HG03342 (cell line): ENCODE data around the gene BTN2A1.
"Not testable (repeated sequence)": the region's sequence is repeated elsewhere in the genome, so short reads cannot be mapped to it uniquely, and the experiment has no call there.

Experiments used
- ATAC-seq: cut with Tn5 transposase; IDR thresholded peaks from one replicate; pipeline ENCODE4 v1.9.1; 2021; ENCODE audit warnings: mild to moderate bottlenecking, moderate library complexity; ENCODE audit not compliant: unreplicated experiment

The BTN2A1 gene

DNA sequence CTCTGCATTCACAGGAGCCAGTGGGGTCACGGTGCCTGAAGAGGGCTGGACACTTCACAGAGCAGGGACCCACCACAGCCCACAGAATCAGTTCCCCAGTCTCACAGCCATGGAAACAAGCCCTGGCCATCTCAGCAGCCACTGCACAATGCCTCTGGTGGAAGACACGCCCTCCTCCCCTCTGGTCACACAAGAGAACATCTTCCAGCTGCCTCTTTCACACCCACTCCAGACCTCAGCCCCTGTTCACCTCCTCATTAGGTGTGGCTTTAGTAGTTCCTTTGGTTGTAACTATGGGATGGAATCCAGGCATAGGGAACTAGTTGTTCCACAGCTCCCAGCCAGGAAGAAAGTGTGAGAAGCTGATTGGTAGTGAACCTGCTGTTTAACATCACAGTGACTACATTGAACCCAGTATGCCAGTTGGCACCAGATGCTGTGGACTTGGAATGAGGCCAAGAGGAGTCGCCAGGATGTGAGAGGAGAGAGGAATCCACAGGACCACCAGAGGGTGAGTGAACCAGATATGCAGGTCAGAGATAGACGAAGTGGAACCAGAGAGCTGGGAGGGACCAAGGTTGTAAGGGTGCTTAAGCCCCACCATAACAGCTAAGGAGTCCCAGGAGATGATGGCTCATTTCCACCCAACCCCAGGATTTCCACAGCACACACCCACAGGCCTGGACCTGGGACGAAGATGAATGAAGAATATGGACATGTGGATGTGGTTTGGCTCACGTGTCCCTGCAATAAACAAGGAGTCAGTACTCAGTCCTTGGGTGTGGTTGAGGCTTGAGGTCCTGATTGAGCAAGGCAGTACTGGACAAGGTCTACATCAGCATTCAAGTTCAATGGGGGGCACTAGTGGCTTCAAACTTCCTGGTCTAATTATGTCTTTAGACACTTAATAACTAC is 26.2 kb upstream of the BTN2A1 start:
- no peak for ATAC-seq

DNA sequence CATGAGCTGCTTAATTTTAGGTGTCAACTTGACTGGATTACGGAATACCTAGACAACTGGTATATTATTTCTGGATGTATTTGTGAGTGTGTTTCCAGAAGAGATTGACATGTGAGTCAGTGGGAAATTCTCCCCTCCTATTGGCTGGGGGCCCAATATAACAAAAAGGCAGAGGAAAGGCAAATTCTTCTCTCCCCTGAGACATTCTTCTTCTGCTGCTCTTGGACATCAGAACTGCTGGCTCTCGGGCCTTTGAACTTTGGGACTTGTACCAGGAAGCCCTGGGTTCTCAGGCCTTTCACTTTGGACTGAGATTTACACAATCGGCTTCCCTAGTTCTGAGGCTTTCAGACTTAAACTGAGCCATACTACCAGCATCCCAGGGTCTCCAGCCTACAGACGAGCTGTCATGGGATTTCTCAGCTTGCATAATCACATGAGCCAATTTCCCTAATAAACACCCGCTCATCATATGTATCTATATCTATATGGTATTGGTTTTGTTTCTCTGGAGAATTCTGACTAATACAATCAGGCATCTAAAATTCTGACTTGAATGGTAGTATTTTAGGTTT is 25.0 kb upstream of the BTN2A1 start:
- no peak for ATAC-seq

DNA sequence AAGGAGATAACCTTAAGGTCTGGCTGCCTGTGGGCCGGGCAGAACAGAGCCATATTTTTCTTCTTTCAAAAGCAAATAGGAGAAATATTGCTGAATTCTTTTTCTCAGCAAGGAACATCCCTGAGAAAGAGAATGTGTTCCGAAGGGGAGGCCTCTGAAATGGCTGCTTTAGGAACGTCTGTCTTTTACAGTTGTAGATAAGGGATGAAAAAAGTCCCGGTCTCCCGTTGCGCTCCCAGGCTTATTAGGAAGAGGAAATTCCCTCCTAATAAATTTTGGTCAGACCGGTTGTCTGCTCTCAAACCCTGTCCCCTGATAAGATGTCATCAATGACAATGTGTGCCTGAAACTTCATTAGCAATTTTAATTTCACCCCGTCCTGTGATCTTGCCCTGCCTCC is 24.1 kb upstream of the BTN2A1 start:
- ATAC-seq = not testable (repeated sequence)

DNA sequence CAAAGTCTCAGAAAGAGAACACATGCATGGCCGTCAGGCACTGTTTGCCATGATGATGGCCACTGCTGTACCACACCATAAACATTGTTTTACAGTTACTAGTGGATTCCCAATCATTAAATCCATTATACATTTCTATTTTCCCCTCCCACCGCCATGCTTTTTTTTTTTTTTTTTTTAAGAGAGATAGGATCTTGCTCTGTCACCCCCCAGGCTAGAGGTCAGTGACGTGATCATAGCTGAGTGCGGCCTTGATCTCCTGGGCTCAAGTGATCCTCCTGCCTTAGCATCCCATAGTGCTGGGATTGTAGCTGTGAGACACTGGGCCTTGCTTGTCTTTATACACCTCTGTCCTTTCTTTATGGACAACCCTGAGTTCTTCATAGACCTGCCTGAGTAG is 21.7 kb upstream of the BTN2A1 start:
- no peak for ATAC-seq

DNA sequence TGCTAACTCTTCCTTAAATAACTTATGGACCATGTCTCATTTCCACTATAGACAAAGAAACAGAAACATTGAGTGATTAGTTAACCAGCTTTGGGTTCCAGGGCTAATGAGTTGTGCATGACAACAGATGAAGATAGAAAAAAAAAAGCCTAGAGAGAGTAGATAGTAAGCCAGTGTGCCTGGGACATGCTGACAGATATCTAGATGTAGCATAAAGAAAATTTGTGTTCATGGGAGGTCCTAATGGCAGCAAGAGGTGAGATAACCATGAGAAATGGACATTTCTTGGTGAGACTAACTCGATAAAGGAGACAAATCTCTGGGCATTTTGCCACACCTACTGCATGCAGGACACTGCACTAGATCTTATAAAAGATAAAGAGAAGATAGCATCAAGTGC is 20.2 kb upstream of the BTN2A1 start:
- no peak for ATAC-seq

DNA sequence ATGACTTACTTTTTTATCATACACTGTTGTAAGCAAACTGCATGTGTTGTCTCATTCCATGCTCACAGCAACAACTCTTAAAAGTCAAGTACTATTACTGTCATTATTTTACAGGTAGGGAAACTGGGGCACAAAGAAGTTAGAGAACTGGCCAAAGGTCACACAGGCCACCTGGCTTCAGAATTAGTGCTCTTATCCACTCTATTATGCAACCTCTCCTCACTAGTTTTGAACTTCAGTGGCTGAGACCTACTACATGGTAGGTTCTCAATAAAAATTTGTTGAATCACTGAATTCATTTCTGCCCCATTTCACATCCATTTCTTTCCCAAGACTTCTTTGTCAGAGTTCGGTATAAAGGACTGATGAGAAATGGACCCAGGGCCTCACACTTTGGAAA is 19.8 kb upstream of the BTN2A1 start:
- no peak for ATAC-seq

DNA sequence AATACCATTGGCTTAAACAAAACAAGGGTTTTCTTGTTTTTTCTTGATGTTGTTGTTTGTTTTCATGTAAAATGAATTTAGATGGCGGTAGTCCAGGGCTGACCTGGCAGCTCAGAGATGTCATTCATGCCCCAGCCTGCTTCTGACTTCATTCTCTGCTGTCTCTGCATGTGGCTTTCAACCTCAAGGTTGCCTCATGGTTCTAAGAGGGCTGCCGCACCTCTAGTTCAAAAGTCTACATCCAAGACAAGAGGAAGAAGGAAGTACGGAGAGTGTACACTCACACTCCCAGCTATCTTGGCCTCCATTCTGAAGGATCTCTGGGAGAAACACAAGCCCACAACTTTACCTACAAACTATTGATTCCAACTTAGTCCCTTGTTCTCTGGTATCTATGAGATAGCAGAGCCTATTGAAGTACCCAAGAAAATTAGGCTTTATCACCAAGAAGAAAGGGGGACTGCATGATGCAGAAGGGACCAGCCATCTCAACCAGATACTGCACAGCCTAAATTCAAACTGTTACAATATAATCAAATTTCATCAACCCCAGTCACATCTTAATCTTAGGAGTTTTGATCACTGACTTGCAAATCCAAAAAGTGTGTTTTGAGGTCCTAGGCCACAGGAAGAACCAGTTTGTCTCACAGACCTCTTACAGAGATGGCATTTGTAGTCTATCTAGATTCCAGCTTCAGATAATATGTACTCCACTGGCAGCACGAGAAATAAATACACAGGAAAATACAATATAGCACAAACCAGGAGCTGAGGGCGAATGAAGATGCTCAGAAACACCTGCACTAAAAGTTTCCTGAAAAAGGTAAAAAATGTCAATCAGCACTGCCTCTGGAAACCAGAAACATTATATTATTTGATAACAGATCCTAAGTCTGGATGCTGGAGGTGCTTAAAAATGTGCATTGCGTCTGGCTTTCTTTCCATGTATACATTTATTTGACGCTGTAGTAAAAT is 18.3 kb upstream of the BTN2A1 start:
- ATAC-seq = no peak

DNA sequence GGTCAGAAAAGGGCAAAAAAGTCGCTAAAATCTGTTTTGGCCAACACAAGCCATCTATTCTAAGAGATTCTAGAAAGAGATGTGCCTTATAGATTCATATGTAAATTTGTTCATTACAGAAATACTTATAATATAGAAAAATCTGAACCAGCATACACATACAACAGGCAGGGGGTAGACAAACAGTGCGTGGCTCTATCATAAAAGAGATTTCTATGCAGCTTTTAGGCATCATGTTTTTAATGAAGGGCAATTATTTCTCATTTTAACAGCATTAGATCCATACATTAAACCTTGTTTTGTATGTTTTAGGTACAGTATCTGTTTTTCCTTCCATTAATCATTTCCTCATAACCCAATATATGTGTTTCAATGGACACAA is 16.8 kb upstream of the BTN2A1 start:
- ATAC-seq = no peak

DNA sequence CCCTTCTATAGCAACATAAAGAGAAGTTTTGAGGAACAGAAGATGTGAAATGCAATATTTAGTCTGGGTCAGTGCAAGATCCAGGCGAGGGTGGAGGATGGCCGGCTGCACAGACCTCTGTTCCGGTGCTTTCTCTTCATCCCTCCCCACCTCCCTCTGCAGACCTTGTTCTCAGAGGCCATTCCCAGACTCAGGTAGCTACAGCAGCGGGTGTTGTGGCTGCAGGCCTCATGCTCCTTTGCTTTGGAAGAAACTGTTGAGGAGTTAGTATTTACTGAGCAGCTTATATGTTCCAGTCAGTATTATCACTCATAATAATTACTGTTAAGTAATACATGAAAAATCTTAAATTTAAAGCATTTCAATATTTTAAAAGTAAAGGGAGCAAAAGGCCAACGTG is 15.8 kb upstream of the BTN2A1 start:
- no peak for ATAC-seq

DNA sequence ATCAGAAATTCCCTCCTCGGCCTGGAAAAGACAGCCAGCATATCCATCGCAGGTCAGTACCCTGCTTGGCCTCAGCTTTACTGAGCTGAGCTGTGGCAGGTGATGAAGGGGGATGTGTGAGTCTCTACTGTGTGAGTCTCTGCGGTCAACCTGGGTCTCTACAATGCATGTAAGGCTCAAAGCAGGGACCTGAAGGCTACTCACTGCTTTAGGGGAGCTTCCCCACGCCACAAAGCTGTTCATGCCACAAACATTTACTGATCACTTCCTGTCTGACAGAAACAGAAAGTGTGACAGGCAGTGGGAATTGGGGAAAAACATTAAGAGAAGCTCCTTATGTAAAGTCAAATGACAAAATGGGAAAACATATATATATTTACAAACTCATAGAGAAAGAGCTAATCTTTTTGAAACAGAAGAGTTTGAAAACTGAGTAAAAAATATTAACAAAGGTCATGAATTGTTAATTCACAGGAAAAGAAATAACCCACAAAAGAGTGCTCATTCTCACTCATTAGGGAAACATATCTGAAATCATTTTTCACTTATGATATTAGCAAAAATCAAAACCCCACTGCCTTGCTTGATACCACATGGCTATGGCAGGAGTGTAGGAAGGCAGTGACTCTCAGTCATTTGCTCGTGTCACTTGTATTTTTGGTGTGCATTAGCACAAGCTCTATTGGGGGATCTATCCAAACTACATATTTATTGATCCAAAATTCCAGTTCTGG is 11.7 kb upstream of the BTN2A1 start:
- peak; percentile 81 for ATAC-seq

DNA sequence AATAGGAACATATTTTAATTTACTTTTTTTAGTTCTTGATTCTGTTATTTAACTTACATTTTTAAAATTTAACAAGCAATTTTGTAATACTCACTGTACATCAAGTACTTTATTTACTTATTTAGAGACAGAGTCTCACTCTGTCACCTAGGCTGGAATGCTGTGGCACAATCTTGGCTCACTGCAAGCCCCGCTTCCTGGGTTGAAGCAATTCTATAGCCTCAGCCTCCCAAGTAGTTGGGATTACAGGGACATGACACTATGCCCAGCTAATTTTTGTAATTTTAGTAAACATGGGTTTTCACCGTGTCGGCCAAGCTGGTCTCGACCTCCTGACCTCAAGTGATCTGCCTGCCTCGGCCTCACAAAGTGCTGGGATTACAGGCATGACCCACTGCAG is 10.5 kb upstream of the BTN2A1 start:
- no peak for ATAC-seq

DNA sequence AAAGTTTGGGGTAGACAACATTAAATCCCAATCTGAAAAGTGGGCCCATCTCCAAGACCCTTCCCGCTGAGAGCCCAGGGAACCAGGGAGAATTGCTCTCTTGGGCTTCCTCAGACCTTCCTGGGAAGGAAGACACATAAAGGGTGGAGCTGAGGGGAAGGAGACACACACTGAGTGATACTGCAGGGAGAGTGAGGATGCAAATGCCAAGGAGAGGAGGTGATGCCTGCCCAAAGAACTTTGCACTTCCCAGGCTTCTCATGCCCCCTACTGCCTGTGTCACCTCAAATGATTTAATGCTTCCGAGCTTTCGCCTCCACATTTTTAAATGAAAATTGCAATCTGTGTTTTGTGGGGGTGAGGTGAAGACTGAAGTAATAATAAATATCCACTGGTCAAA is 7.5 kb upstream of the BTN2A1 start:
- ATAC-seq = no peak

DNA sequence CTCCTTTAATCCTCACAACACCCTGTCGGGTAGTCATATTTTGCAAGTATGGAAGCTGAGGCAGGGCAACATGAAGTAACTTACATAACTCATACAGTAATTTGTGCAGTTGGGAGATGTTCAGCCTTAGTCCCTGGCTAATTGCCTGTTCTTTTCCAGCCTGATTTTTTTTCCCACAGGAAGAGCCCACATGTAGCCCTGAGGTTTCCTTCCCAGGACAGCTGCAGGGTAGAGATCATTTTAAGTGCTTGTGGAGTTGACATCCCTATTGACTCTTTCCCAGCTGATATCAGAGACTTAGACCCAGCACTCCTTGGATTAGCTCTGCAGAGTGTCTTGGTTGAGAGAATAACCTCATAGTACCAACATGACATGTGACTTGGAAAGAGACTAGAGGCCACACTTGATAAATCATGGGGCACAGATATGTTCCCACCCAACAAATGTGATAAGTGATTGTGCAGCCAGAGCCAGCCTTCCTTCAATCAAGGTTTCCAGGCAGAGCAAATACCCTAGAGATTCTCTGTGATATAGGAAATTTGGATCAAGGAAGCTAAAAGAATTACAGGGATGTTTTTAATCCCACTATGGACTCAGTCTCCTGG is 5.0 kb upstream of the BTN2A1 start:
- ATAC-seq = no peak

DNA sequence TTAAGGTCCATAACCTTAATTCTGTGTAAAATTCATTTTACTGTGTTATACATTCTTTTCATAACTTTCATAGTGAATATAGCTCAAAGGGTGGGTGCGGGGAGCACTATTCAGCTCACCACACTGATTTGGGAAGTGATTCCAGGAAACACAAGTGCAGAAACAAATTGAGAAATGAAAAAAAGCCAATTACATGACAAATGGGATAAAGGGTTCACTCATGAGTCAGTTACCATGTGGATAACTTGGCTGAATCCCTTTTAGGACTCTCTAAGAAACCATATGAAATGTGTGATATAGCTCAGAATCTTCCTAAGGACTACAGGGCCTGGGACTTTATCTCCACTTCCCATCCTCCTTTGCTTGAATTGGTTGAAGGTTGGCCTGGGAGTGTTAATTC is 3.1 kb upstream of the BTN2A1 start:
- ATAC-seq = no peak

DNA sequence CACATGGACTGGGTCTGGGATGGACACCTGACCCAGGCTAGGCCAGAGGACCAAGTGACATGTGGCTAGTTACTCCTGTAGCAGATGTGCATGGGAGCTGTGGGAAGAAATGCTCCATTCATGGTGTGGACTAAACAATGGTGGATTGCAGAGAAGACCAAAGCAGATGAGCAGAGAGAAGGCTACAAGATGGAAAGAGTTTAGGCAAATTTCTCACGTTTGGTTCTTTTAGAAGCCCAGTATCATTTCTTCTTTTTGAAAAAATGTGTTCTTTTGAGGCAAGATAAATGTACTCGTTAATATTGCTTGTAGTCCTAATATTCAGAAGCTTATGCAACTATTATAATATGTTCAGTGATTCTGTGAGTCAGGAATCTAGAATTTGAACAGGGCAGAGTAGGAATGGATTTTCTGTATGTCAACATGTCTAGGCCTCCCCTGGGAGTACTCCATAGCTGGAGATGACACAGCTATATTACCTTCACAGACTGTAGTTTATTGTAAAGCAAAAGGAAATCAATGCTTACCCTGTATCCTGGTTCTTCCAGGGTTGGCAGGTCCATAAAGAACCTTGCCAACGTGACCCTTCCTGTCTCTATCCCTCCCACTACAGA is 2.3 kb upstream of the BTN2A1 start:
- no peak for ATAC-seq

DNA sequence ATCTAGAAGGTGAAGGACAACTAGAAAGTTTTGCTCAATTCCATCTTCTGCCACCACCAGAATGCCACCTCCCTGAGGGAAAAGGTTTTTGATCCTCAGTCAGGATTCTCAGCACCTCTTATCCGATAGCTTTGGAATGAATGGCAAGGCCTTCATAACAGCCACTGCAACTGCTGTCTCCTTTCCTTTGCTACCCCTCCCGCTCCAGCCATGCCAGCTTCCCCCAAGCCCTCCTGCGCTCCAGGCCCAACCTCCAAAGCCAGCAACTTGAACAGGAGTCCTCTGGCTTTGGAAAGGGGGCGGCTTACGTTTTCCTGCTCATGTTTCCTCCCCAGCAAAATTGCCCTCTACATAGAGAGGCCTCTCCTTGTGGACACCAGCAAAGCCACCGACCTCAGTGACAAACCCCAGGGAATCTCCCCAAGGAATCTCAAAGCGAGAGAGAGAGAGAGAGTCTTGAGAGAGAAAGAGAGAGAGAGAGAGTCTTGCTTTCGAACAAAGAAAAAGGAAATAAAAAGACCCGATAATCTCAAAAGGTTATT is 420 bp upstream of the BTN2A1 start:
- peak; percentile 33 for ATAC-seq

DNA sequence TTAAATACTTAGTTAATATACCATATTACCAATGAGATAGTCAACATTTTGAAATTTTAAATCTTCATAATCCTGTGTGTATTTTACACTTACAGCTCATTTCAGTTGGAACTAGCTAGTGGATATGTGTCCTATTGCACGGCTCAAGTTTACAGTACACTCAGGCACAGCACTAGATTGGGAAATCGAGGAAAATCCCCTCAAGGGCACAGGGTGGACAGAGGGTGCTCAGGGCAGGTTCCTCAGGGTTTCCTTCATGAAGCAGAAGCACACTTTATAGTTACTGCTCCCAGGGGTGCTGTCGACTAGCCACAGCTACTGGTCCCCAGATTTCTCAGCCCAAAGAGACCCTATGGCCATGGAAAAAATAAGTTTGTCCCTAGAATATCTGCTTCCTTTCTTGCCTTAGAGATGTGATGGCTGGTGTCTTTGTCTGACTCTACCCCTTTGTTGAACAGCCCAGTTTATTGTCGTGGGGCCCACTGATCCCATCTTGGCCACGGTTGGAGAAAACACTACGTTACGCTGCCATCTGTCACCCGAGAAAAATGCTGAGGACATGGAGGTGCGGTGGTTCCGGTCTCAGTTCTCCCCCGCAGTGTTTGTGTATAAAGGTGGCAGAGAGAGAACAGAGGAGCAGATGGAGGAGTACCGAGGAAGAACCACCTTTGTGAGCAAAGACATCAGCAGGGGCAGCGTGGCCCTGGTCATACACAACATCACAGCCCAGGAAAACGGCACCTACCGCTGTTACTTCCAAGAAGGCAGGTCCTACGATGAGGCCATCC is 1.5 kb downstream of the BTN2A1 start:
- no peak for ATAC-seq

DNA sequence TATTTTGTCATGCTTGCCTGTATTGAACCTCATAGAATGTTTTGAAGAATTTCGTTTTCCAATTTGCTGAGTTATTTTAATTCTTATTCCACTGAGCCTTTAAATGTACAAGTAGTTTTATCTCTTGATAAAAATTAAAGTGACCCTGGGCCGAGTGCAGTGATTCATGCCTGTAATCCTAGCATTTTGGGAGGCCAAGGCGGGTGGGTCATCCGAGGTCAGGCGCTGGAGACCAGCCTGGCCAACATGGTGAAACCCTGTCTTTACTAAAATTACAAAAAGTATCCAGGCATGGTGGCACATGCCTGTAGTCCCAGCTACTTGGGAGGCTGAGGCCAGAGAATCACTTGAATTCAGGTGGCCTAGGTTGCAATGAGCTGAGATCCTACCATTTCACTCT is 3.6 kb downstream of the BTN2A1 start:
- not testable (repeated sequence) for ATAC-seq

DNA sequence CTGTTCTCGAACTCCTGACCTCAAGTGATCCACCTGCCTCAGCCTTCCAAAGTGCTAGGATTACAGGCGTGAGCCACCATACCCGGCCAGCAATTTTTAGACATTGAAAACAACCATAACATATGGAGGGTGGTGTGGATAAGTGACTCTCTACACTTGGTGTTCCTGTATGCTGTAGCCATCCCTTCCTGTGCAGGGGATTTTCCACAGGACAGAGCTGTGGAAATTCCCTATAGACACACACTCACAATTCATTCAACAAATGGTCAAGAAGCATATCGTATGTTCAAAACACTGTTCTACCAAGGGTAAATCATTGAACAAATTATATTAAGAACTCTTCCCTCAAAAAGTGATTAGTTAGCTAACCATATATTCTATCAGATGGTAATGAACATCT is 6.3 kb downstream of the BTN2A1 start:
- ATAC-seq = no peak
